Cerebellar cortex (tissue), 1 donor: ENCODE data around the gene FSTL4.
A peak's percentile ranks its signal among the peaks of the same experiment; 100 is the strongest.

Source experiments
- DNase-seq: peaks from one replicate; pipeline ENCODE4 v3.0.0-alpha.2; 2015; ENCODE audit warnings: low spot score

FSTL4 gene

DNA sequence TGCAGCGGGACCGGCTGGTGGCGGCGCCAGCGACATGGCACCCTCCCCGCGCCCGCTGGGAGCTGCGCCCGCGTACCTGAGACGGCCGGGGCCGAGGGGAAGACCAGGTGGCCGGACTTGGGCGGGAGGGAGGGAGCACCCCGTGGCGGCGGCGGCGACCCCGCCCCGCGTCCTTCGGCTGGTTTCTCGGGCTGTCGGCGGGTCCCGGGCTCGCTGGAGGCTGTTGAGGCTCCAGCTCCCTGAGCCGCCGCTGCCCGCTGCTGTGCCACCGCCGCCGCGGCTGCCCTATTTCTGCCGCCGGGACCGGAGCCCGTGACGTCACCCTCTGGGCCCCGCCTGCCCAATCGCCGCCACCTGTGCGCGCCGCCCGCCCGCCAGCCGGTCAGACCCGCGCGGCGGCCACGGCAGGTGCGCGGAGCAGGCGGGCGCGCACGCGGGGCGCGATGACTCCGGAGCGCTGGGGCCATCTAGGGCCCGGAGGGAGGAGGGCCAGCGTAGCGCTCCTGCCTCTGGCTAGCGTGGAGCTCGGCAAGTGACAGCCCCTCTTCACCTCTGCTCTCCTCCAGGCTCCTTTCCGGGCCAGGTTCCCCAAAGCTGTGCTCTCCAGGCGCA, at the start of gene FSTL4:
FSTL4 (minus strand) TSS at position 293 of the 612 bp plus-strand sequence.
- peak; percentile 60 for DNase-seq

DNA sequence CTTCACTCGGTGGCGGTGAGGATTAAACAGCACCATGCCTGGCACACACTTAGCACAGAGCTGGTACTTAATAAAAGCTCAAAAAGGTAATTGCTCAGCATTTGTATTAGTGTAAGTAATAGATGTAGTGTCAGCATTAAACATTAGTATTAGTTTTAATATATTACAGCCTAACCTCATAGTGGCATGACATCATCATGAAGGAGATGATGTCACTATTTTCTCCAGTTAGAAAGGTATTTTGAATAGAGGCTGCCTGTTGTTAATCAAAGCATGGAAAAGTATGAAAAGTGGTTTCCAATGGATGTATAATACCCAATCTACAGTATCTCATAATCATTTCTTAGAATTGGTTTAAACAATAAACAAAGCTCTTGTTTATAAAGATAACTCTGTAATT, 49.0 kb upstream of the FSTL4 start:
- DNase-seq: no peak

DNA sequence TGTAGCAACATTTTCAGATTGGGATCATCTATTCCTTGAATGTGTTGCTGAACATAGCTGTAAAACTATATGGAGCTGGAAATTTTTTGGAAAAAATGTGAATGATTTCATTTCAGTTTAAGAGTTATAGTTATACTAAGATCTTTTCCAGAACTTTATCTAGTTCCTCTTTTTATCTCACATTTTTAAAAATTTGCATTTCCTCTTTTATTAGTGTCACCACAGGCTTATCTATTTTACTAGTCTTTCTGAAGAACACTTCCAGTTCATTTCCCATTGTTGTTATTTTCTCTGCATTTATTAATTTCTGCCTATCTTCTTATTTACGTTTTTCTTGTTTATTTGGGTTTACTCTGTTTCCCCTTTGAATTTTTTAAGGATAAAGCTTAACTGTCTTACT, 46.0 kb upstream of the FSTL4 start:
- DNase-seq: no peak

DNA sequence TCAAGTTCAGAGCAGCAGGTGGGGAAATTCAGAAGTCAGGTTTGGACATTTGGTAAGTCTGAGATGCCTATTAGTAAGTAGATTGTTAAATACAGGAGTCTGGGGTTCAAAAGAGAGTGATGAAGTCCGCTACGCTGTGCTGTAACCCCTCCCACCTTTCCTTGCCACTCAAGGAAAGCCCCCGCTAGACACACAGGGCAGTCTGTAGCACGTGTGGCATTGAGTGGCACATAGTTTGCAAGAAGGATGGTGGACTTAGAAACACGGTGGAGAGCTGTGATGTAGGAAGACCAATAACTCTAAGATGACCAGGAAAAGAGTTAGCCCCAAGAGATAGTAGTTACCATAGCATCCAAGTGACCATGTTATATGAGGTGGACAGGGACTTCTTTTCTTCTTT, 44.7 kb upstream of the FSTL4 start:
- DNase-seq: no peak

DNA sequence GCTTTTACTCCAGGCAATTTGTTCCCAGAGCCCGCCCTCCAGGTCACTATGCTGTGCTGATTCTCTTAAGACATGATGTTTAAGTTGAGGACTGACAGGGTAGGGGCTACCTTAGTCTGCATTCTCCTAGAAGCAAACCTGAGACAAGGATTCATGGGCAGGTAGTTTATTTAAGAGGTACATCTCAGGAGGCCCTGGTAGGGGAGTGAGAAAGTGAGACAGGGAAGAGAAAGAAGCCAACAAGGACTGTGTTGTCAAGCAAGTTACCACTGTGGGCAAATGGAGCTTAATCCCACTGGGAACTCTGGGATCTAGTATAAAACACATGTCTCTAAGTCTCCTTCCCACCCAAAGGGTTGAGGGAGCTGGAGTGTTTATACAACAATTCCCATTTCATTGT, 43.6 kb upstream of the FSTL4 start:
- no peak for DNase-seq

DNA sequence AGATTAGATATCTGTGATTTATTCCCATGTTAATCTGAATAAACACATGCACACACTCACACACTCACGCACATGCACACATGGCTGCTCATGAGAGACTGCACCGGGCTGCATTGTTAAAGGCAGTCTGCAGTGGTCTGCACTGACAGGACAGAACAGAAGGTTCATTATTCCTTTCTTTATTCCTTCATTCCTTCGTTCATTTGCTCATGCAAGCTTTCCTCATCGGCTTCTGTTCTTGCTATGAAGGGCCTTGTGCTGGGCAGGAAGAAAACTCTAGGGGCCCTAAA, 41.4 kb upstream of the FSTL4 start:
- no peak for DNase-seq

DNA sequence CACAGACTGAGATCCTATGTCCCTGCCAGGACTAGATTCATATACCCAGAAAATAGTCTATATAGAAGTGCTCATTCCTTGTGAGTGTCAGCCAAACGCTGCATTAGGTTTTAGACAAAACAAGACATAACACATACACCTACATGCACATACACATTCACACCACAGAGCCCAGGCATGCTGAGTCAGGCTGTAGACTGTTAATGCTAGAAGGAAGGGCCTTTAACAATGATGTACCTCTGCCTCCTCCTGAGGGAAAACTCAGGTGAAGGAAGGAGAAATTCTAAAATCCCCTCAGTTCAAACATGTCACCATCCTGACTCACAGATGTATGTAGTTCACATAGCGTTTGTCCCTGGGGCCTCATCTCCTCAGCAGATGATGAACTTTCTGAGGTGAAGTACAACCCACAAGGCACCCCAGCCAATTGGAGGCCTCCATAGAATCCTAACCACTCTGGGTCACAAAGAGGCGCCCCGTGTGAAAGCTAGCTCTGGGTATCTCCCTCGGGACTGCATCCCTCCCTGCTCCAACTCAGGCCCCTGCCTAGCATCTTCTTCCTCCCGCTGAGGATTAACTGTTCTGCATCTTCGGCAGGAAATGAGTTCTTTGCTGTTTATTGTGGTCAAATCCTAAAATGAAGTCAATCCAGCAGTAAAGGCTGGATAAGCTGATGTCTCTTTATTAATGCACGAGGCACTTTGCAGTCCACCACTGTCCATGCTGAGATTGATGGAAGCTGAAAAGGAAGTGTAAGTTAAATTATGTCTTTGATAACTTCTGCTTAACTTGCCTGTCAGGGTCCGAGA, 40.8 kb upstream of the FSTL4 start:
- no peak for DNase-seq

DNA sequence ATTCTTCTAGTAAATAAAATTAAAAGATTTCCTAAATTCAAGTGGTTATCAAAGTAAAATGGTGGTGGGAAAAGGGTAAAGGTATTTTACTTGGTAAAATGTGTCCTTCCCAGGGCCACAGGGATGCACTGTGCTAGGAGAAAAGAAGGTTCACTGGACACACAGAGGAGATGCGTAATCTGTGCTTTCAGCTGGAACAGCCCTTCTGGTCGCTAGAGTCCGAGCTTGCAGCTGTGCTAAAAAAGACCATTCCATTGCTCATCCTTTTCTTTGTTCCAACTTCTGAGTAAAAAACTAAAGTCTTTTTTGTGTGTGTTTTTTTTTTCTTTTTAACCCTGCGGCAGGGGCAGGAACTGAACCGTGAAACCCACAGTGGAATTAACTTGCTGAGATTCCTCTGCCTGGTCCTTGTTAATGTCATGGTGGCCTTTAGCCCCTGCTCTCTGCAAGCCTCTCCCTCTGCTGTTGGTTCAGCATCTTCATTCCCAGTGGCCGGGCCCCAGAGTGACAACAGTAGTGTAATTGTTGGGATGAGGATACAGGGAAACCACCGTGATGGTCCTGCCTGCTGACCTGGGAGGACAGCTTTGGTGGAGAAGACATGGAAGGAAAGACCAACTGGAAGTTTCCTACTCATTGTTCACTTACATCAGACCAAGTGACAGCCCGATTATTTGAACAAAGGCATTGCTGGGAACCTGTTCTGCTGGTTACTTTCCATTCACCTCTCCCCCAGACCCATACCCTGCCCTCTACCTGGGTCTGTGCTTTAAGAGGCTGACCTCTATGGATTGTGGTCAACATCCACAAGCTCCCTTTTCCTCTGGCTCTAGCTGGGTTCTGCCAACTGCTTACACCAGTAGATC, 31.9 kb upstream of the FSTL4 start:
- no peak for DNase-seq

DNA sequence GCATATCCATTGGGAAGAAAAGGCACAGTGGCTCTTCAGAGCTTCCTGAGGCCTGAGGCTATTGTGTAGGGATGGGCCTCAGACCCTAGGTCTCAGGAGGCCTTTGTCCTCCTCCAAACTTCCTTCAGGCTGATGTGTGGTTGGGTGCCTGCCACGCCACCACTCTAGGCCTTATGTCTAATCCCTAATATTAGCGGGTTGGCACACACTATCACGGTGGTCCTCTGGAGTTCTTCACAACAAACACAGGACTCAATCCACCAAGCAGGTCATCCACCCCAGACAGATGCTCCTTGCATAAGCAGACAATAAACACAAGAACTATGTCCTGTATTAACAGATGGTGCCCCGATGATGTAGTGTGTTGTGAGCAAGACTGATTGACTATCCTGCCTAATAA, 31.0 kb upstream of the FSTL4 start:
- no peak for DNase-seq

DNA sequence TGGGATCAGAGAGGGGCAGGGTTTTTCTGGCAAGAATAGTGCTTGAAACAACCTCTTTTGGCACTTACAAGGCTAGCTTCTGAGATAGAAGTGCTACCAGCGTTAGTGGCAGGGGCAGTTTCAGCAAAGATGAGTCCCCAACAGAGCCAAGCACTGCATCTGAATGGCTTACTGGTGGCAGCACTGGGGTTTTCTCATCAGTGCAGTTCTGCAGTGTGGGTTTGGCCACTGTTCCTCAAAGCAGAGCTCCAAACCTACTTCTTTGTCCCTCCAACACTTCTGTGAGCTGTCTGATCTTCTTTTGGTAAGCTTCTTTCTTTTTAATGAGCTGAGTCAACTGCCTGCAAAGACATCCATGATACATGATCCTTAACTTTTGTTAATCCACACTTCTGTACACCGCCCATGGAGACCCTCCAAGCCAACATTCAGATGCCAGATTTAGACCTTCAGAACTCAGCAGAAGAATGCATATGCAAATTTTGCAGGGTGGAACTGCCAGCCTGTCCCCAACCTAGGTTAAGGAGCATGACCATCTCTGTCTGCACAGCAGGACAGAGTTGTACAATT, 29.9 kb upstream of the FSTL4 start:
- DNase-seq: no peak

DNA sequence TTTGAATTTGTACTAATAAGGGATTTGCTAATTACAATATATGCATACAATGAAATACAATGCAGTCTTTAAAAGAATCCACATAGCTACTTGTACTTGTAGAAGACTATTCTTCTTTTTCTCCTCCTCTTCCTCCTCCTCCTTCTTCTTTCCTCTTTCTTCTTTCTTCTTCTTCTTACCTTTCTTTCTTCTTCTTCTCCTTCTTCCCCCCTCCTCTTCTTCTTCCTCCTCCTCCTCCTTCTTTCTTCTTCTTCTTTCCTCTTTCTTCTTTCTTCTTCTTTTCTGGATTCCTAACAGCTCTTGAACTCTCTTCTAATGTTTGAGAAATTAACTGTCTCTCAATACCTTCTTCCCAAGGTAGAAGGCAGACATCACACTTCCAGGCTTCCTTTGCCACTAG, 29.3 kb upstream of the FSTL4 start:
- no peak for DNase-seq

DNA sequence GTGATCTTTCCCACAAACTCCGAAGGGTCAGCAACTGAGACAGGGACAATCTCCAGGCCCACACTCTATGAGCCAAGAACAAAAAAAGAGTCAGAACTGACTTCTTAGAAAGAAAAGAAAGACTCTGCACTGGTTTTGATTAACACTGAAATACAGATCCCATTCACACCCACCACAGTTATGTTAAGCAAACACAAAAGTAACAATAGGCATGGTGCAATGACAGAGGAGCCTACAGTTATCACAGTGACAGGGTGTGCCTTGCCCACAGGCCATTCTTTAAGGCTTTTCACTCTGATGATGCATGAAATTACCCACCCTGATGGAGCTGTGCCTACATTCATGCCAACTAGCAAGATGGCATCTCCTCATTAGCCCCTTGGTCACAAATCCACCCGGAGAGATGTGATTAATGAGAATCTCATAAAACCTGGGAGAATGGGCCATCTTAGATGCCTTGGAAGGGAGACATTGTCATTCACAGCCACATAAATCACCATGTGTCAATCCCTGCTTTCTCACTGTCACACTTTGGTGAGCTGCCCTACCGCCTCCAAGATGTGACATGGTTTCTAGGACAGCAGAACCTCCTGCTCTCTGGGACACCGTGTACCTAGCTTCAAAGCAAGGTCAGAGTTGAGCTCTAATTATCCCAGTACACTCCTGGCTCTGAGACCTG, 27.6 kb upstream of the FSTL4 start:
- DNase-seq: no peak

DNA sequence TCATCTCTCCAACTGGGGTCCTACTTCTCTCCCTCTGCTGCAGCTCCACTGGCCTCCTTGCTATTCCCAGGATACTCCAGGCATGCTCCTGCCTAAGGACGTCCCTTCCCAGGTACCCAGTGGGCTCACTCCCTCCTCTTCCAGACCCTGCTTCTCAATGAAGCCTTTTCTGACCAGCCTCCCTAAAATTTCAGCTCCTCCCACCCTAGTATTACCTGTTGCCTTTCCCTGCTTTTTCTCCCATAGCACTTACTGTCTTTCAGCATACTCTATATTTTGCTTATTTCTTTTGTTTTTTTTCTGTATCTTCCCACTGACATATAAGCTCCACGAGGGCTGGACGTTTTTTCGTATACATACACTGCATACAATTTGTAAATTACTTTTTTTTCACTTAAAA, 26.1 kb upstream of the FSTL4 start:
- DNase-seq: no peak

DNA sequence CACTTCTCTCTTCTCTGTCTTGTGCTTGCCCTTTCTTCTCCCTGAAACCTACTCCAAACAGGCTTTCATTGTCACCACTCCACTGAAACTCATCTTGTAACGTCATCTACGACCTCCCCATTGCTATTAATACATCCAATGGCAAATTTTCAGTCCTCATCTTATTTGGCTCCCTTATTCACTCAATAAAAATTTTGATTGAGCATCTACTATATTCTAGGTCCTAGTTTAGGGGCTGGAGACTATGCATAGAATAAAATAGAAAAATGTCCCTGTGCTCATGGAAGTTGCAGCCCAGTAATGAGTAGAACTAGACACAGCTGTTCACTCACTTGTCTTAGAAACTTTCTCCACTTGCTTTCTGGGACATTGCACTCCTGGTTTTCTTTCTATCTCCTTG, 24.9 kb upstream of the FSTL4 start:
- no peak for DNase-seq

DNA sequence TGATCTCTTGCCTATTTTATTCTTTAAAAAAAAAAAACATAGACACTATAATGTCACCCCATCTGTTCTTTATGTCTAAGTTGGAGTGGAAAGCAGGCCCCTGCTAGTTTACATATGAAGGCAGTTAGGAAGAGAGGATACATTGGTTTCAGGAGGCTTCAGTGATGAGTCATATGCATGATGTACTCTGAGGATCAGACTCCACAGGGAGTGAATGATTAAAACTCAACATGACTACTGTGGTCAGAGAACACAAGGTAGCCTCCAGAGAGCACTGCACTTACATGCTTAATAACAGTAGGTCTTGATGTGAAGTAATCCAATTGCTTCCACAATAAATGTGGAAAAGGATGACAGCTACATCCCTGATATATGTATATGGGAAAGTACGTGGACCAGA, 22.7 kb upstream of the FSTL4 start:
- no peak for DNase-seq

DNA sequence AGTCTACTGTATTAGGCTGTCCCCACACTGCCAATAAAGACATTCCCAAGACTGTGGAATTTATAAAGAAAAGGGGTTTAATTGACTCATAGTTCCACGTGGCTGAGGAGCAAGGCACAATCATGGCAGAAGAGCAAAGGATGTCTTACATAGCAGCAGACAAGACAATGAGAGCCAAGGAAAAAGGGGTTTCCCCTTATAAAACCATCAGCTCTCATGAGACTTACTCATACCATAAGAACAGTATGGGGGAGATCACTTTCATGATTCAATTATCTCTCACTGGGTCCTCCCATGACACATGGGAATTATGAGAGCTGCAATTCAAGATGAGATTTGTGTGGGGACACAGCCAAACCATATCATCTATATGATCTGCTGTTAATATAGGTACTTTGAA, 14.8 kb upstream of the FSTL4 start:
- no peak for DNase-seq

DNA sequence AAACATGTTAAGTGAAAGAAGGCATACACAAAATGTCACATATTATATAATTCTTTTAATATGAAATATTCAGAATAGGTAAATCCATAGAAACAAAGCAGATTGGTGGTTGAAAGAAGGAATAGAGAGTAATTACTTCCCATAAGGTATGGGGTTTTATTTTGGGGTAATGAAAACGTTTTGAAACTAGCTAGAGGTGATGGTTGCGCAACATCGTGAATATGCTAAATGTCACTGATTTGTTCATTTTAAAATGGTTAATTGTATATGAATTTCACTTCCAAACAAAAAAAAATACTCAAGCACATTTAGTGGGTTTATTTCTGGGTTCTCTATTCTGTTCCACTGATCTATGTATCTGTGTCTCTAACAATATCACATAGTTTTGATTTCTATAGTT, 12.0 kb upstream of the FSTL4 start:
- DNase-seq: no peak

DNA sequence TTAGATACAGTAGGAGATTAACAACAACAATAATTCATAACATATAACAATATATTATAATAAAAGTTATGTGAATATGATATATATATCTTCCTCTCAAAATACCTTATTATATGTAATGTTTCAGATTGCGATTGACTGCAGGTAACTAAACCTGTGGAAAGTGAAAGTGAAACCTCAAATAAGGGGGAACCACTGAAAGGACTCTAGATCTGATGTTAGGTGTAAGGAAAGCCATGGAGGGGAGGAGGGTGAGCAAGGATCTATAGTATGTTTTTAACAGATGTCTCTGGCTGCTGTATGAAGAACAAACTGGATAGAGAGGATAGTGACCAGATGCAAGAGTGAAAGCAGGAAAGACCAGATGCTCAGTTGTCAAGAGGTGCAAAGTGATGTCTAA, 5.8 kb upstream of the FSTL4 start:
- DNase-seq: no peak

DNA sequence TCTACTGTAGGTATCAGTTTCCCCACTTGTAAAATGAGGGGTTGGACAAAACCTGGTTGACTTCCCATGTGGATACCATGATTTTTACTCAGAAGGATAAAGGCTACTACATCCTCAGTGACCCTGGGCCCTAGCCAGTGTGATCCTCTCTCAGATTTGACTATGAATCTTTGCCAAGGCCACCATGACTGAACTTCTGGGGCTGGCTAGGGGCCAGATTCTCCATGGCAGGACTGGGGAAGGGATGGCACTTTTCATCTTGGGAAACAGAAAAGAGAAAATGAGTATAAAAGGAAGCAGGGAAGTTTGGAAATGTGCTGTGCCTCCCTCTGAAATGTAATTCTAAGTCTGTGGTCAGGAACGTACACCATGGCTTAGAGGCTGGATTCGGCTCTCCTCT, 1.4 kb upstream of the FSTL4 start:
- no peak for DNase-seq

DNA sequence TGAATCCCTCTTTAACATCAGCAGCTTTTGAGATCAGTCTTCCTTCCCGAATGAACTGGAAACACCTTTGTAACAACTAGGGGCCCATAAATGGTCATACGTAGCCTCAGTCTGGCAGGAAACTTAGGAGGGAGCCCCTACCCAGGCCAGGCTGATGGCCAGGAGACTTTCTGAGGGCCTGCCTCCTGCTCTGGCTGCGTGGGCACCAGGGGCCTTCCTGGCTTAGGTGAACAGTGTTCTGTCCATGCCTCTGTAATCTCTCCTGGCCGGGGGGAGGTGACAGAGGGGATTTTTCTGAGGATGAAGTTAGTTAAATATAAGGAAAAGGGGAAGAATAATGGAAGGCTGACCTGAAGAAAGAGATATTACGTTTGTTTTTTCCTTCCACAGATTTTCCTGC, 843 bp upstream of the FSTL4 start:
- DNase-seq: no peak

DNA sequence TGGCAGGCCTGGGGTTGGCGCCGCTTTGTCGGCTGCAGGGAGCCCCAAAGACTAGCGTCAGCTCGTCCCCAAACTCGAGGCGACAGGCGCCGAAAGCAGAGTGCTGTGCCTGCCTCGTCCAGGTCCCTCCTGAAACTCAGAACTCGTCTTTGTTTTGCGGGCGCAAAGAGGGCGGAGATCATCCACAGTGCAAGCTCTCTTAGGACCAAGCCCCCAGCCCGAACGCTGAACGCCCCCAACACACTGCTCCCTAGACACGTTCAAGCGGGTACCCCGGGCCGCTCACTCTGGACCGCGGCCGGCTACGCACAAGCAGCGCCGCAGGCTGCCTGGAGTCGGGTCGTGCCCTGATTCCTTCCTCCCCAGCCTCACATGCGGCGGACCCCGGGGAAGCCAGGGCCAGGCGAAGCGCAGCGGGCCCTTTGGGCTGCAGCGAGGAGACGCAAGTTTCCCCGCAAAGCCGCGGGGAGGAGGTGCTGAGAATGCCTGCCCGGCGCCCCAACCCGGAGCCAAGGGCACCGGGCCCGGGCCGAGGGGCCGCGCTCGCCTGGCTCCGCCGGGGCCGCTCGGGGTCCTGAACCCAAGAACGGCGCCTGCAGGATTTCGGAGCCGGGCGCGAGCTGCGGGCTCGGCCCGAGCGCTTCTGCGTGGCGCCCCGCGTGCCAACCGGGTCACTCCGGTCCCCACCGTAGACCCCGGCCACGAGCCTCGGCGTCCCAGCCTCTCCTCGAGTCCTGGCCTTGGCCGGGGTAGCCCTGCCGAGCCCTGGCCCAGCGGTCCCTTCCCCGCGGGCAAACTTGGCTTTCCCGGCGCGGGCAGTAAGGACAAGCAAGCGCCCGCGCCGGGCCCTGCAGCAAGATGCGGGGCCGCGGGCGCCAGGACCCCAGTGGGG, 738 bp downstream of the FSTL4 start:
- DNase-seq: no peak
